Cerebellar cortex (tissue), 1 donor: ENCODE measurements around the gene UBE2J1.
A peak's percentile ranks its signal among the peaks of the same experiment; 100 is the strongest.
"Not testable (repeated sequence)": the region's sequence is repeated elsewhere in the genome, so short reads cannot be mapped to it uniquely, and the experiment has no call there.

Experiments used
- DNase-seq: peaks from one replicate; pipeline ENCODE4 v3.0.0-alpha.2; 2015; ENCODE audit warnings: low spot score

UBE2J1 gene

GRCh38 chr6:89320012-89320559 lies 32.4 kb downstream of the UBE2J1 start:
- no peak for DNase-seq

DNA sequence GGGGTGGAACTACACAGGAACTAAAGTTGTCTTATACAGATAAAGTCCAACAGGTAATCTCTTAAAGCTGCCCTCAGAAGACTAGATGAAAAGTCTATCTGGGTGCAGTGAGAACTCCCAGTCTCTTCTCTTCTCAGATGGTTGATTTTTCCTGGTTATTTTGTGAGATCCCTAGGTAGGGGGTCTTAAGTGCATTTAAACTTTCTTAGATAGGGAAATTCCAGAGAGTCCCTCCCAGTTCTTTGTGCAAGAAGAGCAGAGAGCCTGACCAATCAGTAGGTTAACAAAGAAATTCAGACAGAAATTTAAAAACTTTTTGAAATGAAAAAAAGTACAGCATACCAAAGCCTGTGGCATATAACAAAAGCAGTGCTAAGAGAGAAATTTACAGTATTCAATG lies 35.5 kb downstream of the UBE2J1 start:
- no peak for DNase-seq

- DNase-seq, result no peak
Measured at GRCh38 chr6:89315249-89315885, 37.2 kb downstream of the UBE2J1 start, which contains the start of gene GABRR2. Gene GABRR2 (minus strand): TSS chr6:89315299. CDS start chr6:89315165, 134 bp downstream.

DNA sequence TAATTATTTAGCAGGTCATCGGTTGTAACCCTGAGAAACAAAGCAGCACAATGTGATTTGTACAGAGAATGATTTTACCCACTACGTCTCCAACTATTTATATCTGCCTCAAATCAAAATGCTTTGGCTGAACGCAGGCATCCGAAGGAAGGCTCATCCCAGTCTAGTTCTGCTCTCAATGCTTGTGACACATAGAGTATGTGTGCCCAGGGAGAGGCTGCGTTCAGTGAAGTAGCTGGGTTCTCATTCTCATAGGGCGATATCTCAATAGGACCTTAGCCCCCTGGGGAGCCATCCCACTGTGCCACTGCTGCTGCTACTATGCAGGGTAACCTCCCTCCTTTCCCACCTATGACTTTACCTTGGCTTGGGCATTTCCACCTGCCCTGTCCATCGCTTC lies 37.8 kb downstream of the UBE2J1 start:
- no peak for DNase-seq

DNA sequence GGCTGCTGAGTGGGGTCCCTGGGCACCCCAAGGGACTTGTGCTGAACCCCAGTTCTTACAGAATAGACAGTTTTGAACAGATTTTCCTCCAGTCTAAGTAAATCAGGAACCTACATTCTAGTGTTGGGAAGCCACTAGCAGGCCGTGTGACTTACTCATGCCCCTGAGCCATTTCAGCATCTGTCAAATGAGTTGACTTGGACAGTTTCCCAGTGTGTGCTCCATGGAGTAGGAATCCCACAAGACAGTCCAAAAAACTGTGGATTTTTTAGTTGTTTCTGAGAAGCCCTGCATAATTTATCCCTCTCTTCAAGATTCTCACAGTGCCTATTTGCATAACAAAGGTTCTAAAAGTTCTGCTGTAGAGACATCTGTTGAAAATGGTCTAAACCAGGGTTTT lies 39.5 kb downstream of the UBE2J1 start:
- peak; percentile 36 for DNase-seq

DNA sequence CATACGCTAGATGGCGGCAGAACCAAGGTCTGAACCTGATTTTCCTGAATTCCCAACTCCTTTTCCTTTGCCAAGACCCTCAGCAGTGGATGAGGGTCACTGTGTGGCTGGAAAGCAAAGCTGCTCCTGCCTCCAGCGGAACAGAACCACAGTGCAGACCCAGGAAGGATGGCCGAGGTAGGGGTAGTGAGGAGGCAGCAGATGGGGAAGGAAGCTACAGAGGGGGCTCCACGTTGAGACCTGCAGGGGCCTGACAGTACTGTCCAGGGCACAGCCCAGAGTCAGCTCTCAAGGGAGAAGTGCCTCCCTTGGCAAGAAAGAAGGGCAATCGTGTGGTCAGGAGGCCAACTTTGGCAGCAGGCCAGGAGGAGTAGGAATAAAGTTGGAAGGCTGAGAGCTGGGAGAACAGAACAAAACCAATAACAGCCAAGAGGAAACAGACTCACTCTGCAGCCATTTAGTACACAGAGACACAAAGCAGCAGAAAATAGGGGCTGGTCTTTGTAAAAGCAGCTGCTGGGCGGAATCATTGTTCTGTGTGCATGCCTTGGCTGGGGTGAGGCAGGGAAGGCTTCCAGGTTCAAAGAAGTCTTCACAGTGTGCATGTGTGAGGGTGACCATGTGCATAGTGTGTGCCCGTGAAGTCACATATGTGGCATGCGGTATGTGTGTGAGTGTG lies 40.5 kb downstream of the UBE2J1 start:
- DNase-seq, result peak; percentile 61

DNA sequence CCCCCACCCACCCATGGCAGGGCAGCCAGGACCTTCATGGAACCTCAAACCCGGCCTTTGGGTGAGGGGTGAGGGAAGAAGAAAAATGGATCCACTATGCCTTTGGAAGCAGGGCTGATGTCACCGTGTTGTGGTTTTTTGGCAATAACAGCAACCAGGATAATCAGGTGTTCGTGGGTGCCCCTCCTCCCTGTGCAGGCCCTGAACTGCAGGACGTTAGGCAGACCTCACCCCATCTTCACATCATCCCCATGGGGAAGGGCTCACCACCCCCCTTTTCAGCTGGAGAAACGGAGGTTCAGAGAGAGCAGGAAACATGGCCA lies 41.0 kb downstream of the UBE2J1 start:
- no peak for DNase-seq

DNA sequence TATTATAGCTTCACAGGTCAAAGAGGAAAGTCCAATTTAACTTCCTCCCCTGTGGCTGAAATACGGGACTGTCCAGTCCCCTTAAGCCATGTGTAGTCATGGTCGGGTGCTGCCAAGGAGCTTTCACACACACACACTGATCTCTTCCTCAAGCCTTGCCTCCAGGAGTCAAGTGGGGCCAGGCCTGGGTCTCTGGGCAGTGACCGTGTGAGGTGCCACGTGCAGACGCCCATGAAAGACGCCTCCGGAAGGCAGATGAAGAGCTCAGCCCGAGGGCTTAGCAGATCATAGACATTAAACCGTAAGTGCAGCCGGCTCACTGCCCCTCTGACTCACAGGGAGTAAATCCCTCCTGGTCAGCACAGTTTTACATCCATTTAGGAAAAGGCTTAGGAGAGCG lies 41.6 kb downstream of the UBE2J1 start:
- no peak for DNase-seq

DNA sequence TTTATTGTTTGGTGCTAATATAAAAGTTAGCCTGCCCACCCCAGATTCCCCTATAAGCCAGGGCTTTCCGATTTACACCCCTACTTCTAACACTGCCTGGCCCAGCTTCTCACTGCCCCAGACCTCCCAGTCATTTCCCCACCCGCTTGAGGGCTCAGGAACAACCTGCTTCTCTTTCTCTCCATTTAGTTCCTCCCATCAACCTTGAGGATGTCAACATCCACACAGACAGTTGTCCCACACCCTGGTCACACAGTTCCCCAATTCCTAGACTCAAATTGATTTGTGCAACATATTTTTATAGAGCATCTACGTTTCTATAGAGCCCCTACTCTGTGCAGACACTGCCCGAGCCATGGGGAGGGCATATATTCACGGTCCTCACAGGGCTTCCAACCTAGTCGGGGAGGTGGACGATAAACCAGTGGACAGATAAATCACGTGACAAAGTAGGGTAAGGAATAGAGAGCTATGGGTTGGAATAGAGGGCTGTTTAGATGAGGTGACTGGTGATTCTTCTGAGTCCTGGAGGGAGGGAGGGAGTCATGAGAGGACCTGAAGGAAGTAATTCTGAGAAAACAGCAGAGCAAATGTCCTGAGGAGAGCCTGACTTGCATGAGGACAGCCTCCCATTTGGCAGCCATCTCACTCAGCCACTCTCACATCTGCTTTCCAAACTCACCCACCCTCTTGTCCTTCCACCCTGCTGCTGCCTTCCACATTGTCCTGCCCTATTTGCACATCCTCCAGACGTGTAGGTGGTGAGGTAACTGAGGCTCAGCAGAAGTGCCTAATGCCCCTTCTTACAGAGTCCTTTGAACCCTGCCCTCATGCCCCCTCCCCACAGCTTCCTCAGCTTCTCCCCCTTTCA lies 43.8 kb downstream of the UBE2J1 start:
- DNase-seq, result no peak

DNA sequence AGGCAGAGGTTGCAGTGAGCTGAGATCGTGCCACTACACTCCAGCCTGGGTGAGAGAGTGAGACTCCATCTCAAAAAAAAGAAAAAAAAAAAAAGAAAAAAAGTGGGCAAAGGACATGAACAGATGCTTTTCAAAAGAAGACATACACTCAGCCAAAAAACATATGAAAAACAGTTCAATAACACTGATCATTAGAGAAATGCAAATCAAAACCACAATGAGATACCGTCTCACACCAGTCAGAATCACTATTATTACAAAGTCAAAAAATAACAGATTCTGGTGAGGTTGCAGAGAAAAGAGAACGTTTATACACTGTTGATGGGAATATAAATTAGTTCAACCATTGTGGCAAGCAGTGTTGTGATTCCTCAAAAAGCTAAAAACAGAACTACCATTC lies 48.0 kb downstream of the UBE2J1 start:
- not testable (repeated sequence) for DNase-seq

DNA sequence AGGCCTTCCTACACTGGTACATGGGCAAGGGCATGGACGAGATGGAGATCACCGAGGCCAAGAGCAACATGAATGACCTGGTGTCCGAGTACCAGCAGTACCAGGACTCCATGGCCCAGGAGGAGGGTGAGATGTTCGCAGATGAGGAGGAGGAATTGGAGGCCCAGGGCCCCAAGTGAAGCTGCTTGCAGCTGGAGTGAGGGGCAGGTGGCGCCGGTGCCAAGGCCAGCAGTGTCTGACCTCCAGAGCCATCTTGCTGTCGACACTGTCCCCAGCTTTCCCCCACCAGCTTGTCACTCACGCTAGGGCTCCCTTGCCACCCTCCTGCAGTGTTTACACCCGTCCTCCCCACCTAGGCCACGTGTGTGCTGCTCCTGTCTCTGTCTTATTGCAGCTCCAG lies 49.6 kb downstream of the UBE2J1 start:
- no peak for DNase-seq

- DNase-seq, result no peak
Measured at GRCh38 chr6:89302195-89302770, 50.2 kb downstream of the UBE2J1 start.

DNA sequence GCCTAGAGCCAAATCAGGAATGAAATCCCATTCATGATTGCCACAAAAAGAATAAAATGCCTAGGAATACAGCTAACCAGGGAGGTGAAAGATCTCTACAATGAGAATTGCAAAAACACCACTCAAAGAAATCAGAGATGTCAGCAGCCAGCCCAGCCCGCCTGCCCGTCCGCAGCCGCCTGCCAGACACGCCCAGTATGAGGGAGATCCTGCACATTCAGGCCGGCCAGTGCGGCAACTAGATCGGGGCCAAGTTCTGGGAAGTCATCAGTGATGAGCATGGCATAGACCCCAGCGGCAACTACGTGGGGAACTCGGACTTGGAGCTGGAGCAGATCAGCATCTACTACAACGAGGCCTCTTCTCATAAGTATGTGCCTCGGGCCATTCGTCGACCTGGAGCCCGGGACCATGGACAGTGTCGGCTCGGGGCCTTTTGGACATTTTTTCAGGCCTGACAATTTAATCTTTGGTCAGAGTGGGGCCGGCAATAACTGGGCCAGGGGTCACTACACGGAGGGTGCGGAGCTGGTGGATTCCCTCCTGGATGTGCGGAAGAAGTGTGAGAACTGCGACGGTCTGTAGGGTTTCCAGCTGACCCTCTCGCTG lies 50.8 kb downstream of the UBE2J1 start:
- DNase-seq, result no peak

DNA sequence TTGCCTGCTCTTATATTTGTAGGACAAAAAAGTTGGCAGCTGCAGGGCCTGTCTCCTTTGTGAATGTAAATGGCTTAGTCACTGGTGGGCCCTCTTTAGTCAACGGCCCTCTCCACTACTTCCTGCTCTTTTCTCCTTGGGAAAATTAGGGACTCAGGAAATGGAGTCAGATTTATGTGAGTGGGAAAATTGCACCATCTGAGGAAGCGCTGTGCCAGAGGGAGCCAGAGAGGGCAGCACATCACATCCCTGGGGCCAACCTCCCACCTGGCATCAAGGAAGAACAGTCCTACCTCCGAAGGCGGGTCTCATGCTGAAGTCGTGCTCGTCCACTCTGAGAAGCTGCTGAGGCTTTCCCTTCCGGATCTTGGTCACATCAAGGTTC lies 53.1 kb downstream of the UBE2J1 start:
- no peak for DNase-seq

GRCh38 chr6:89298680-89299465 lies 53.6 kb downstream of the UBE2J1 start:
- DNase-seq, result no peak

- DNase-seq, result no peak
Measured at GRCh38 chr6:89297695-89298351, 54.7 kb downstream of the UBE2J1 start.

GRCh38 chr6:89295981-89296380 lies 56.5 kb downstream of the UBE2J1 start:
- no peak for DNase-seq

GRCh38 chr6:89295116-89295515 lies 57.4 kb downstream of the UBE2J1 start:
- DNase-seq, result not testable (repeated sequence)

- no peak for DNase-seq
Measured at GRCh38 chr6:89291256-89291819, 61.2 kb downstream of the UBE2J1 start.
